ENCODE measurements around the gene SLCO4A1.
"Not testable (repeated sequence)": the region's sequence is repeated elsewhere in the genome, so short reads cannot be mapped to it uniquely, and the experiment has no call there.

Gene SLCO4A1

GRCh38 chr20:62666736-62667529 is 24.6 kb downstream of the SLCO4A1 start:
- DNase-seq, result no peak

GRCh38 chr20:62667530-62668440 is 25.5 kb downstream of the SLCO4A1 start:
- no peak for DNase-seq

GRCh38 chr20:62668441-62669027 is 26.2 kb downstream of the SLCO4A1 start:
- peak; percentile 10 for DNase-seq

- DNase-seq, result no peak
Observed at GRCh38 chr20:62669249-62669648, 26.9 kb downstream of the SLCO4A1 start.

GRCh38 chr20:62670156-62670555 is 27.9 kb downstream of the SLCO4A1 start:
- no peak for DNase-seq

GRCh38 chr20:62670998-62671397 is 28.7 kb downstream of the SLCO4A1 start:
- DNase-seq, result no peak

GRCh38 chr20:62671765-62672164 is 29.5 kb downstream of the SLCO4A1 start:
- no peak for DNase-seq

- DNase-seq, result no peak
Observed at GRCh38 chr20:62674370-62674769, 32.1 kb downstream of the SLCO4A1 start.

- DNase-seq, result no peak
Observed at GRCh38 chr20:62675156-62675876, 33.0 kb downstream of the SLCO4A1 start.

GRCh38 chr20:62675877-62676260 is 33.6 kb downstream of the SLCO4A1 start:
- no peak for DNase-seq

- no peak for DNase-seq
Observed at GRCh38 chr20:62676976-62677375, 34.7 kb downstream of the SLCO4A1 start.

GRCh38 chr20:62677678-62678077 is 35.4 kb downstream of the SLCO4A1 start:
- DNase-seq, result no peak

GRCh38 chr20:62678553-62678952 is 36.2 kb downstream of the SLCO4A1 start:
- no peak for DNase-seq

GRCh38 chr20:62679978-62680589 is 37.8 kb downstream of the SLCO4A1 start:
- no peak for DNase-seq

GRCh38 chr20:62682912-62683517 is 40.7 kb downstream of the SLCO4A1 start:
- DNase-seq, result no peak

GRCh38 chr20:62683660-62684322 is 41.5 kb downstream of the SLCO4A1 start:
- not testable (repeated sequence) for DNase-seq

GRCh38 chr20:62684981-62685380 is 42.7 kb downstream of the SLCO4A1 start:
- no peak for DNase-seq

GRCh38 chr20:62685781-62686555 is 43.7 kb downstream of the SLCO4A1 start:
- peak; percentile 78 for DNase-seq

- DNase-seq, result no peak
Observed at GRCh38 chr20:62686869-62687830, 44.8 kb downstream of the SLCO4A1 start.
